Measurements from ENCODE around the gene DDAH2. TPM values are rescaled to one million over a fixed set of nuclear protein-coding genes. Genes with fewer than 3 reads are reported as not detected.

DDAH2 gene
- total RNA-seq, 1 experiment from 2014 or later: 68.2 TPM

GRCh38 chr6:31775184-31775583 is 46.1 kb upstream of the DDAH2 start:
- Histone ChIP-seq H3K36me3 (ENCODE audit: insufficient read depth, low read length, poor library complexity, severe bottlenecking) (peaks cover 24% of the 10 kb centered on the region), H3K27ac (ENCODE audit: low read depth, low read length, poor library complexity, severe bottlenecking) (no peak overlapping the region), H3K4me3 (ENCODE audit: low read depth, low read length, poor library complexity, severe bottlenecking) (no peak overlapping the region), H3K4me1 (ENCODE audit: insufficient read depth, low read length, poor library complexity, severe bottlenecking) (peaks cover 11% of the 10 kb centered on the region), H3K9me3 (ENCODE audit: low read depth, low read length, poor library complexity, severe bottlenecking) (no peaks in the 10 kb centered on the region), H3K27me3 (replicated peaks; ENCODE audit: insufficient read depth, low read depth, low read length, poor library complexity) (no peaks in the 10 kb centered on the region)
- CTCF ChIA-PET: interaction anchor here (0.6 kb wide), 1 partner anchor 58 kb away, joined by 6 read pairs; no protein-coding TSS in a partner anchor
- intact Hi-C loops (cut with micrococcal nuclease; ENCODE audit: unreplicated experiment): no loop called here
- DNase-seq (ENCODE audit: low spot score): no peak
- TF ChIP-seq CTCF (conservative IDR thresholded peaks at IDR 0.05; ENCODE audit: low read depth, low read length): no peak
- no peak for TF ChIP-seq EZH2 (IDR thresholded peaks at IDR 0.05; ENCODE audit: borderline replicate concordance, low read depth, low read length, poor library complexity, severe bottlenecking)
- POLR2A ChIA-PET (ENCODE audit: low non-redundant PET): interaction anchor here (0.6 kb wide), 2 partner anchors 9 to 27 kb away, joined by 3 read pairs; no protein-coding TSS in a partner anchor
- BruUV-seq (replicated peaks): no TSS peak

GRCh38 chr6:31771992-31772358 is 42.9 kb upstream of the DDAH2 start:
- BruUV-seq (replicated peaks): no TSS peak
- no peak overlapping the region for H3K4me3 ChIP-seq (ENCODE audit: low read depth, low read length, poor library complexity, severe bottlenecking)
- peaks cover 5% of the 10 kb centered on the region for H3K4me1 ChIP-seq (ENCODE audit: insufficient read depth, low read length, poor library complexity, severe bottlenecking)
- TF ChIP-seq CTCF (conservative IDR thresholded peaks at IDR 0.05; ENCODE audit: low read depth, low read length): no peak
- TF ChIP-seq EZH2 (IDR thresholded peaks at IDR 0.05; ENCODE audit: borderline replicate concordance, low read depth, low read length, poor library complexity, severe bottlenecking): no peak
- no peaks in the 10 kb centered on the region for H3K36me3 ChIP-seq (ENCODE audit: insufficient read depth, low read length, poor library complexity, severe bottlenecking)
- peak; percentile 73 for DNase-seq (ENCODE audit: low spot score)
- POLR2A ChIA-PET (ENCODE audit: low non-redundant PET): no interaction called here
- H3K27ac ChIP-seq (ENCODE audit: low read depth, low read length, poor library complexity, severe bottlenecking): no peak overlapping the region
- CTCF ChIA-PET: no interaction called here
- H3K9me3 ChIP-seq (ENCODE audit: low read depth, low read length, poor library complexity, severe bottlenecking): no peaks in the 10 kb centered on the region
- H3K27me3 ChIP-seq (replicated peaks; ENCODE audit: insufficient read depth, low read depth, low read length, poor library complexity): no peaks in the 10 kb centered on the region
- intact Hi-C loops (cut with micrococcal nuclease; ENCODE audit: unreplicated experiment): no loop called here

GRCh38 chr6:31770860-31771259 is 41.8 kb upstream of the DDAH2 start:
- no peak for TF ChIP-seq CTCF (conservative IDR thresholded peaks at IDR 0.05; ENCODE audit: low read depth, low read length)
- TF ChIP-seq EZH2 (IDR thresholded peaks at IDR 0.05; ENCODE audit: borderline replicate concordance, low read depth, low read length, poor library complexity, severe bottlenecking): no peak
- Histone ChIP-seq H3K27ac (ENCODE audit: low read depth, low read length, poor library complexity, severe bottlenecking) (no peak overlapping the region), H3K9me3 (ENCODE audit: low read depth, low read length, poor library complexity, severe bottlenecking) (no peaks in the 10 kb centered on the region), H3K4me3 (ENCODE audit: low read depth, low read length, poor library complexity, severe bottlenecking) (no peak overlapping the region), H3K27me3 (replicated peaks; ENCODE audit: insufficient read depth, low read depth, low read length, poor library complexity) (no peaks in the 10 kb centered on the region), H3K36me3 (ENCODE audit: insufficient read depth, low read length, poor library complexity, severe bottlenecking) (no peaks in the 10 kb centered on the region), H3K4me1 (ENCODE audit: insufficient read depth, low read length, poor library complexity, severe bottlenecking) (no peaks in the 10 kb centered on the region)
- intact Hi-C loops (cut with micrococcal nuclease; ENCODE audit: unreplicated experiment): no loop called here
- POLR2A ChIA-PET (ENCODE audit: low non-redundant PET): no interaction called here
- CTCF ChIA-PET: no interaction called here
- BruUV-seq (replicated peaks): no TSS peak
- no peak for DNase-seq (ENCODE audit: low spot score)

Data from A673 (cell line).